NCI-H187 (cell line): ENCODE data around the gene ANKRD66.
"Not testable (repeated sequence)": the region's sequence is repeated elsewhere in the genome, so short reads cannot be mapped to it uniquely, and the experiment has no call there.

ENCODE experiments used
- DNase-seq, 2 experiments: peaks; one replicate each; lab custom pipeline; 2025; lab: John Stamatoyannopoulos, UW

ANKRD66 gene

GRCh38 chr6:46755865-46756264 lies 9.1 kb downstream of the ANKRD66 start:
- no peak for DNase-seq

DNA sequence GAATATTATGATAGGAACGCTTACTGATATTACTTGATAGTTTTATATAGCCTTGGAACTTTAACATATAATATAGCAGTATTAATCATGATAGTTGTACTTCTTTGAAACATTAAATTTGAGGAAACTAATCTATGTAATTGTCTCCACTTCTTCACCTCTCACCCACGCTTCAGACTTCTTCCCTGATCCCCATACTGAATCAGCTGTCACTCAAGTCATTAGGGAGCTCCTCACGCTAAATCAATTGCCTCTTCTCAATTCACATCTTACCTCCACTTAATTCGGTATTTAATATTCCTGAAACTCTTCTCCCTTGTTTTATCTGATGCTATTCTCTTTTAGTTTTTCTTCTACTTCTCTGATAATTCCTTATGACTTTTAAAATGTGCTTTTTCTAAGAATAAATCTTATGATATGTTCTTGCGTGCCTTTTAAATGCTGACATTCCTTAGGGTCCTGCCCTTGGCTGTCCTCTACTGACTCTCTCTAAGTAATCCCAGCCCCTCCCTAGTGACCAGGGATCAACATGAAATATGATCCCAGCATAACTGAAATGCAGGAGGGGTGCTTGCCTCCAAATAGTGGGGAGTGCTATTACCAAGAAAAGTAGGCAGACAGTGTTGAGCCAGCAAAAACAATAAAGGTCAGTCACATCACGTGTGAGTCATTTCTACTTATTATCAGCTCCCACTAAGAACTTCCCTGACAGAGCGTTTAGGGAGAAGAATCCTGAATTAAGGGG lies 9.9 kb downstream of the ANKRD66 start:
- DNase-seq: no peak

DNA sequence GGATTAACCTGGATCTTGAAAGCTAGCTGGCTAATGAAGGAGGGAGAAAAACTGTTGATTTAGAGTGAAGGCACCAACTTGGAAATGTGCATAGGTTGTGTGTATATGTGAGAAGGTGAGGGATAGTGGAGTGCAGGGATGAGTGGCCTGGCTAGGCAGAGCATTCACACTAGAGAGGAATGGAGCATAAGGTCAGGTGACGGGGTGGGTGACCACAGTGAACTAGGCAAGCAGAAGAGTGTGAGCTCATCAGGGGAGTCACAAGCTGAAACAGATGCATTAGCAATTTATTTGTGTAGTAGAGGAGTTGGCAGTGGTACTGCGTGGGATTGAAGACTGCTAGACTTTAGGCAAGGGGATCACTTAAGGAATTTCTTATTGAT lies 10.5 kb downstream of the ANKRD66 start:
- no peak for DNase-seq

DNA sequence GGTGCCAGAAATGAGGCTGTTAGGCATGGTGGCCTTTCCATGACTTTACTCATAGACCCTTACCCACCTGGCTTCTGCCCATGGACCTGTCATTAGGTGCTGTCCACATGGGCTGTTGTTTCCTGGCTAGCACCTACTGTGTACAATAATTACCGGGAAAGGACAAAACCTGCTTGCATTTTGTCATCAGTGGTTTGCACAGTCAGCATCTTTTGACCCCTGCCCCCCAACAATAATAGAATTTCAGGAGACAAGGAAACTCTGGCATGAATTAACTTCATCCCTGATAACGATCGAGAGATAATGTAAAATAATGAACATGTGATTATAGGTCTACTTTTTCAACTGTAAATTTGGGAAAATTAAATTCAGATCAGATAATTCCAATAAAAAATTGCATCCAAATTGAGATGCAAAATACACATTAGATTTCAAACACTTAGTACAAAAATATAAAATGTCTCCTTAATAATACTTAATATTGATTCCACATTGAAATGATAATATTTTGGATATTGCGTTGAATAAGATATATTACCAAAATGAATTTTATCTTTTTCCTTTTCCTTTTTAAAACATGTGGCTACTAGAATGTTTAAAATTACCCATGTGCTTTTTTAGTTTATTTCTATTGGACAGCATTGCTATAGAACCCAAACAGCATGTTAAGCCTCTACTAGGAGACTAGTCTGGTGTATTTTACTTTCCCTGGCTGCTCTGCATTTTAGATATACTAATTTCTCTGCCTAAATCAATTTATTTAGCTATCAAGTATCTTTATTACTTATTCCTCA lies 12.4 kb downstream of the ANKRD66 start:
- no peak for DNase-seq

GRCh38 chr6:46760925-46761324 lies 14.2 kb downstream of the ANKRD66 start:
- no peak for DNase-seq

DNA sequence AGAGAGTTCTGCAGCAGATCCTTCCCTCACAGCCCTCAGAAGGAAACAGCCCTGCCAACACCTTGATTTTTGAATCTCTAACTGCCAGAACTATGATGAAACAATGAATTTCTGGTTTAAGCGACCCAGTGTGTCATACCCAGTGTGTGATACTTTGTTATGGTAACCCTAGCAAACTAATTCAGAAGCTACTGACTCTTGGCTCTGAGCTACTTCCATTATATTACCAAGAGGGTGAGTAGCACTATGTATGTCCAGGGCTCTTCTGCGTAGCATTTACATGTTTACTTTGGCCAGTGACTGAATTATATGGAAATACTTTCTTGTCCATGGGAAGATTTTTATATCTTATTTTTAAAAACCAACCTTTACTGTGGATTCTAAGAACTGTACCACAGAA lies 16.7 kb downstream of the ANKRD66 start:
- no peak for DNase-seq

DNA sequence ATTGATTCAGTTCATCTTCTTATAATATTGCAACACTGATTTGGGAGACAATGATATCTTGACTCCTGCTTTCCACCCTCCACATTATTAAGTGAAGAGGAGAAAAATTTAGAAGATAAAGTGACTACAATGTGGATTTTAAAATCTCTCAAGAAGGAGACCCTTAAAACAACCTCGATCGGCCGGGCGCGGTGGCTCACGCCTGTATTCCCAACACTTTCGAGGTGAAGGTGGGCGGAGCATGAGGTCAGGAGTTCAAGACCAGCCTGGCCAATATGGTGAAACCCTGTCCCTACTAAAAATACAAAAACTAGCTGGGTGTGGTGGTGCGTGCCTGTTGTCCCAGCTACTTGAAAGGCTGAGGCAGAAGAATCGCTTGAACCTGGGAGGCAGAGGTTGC lies 17.5 kb downstream of the ANKRD66 start:
- not testable (repeated sequence) for DNase-seq

DNA sequence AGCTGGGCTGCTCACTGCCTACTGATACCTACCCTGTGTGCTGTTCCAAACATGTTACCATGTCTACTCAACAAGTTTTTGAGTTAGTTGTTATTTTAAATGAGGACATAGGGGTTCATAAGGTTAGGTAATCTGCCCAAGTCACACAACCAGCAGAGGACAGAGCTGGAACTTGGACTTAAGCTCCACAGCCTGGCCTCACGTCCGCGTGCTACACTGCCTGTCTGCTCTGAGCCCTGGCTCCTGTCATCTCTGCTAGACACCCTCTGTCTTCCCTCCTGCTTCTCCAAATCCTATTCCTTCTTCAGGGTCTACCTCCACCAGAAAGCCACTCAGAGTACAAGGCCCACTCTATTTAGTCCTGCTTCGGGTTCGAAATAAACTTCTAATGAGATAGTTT lies 18.2 kb downstream of the ANKRD66 start:
- no peak for DNase-seq

GRCh38 chr6:46772016-46772415 lies 25.3 kb downstream of the ANKRD66 start:
- no peak for DNase-seq

GRCh38 chr6:46772762-46773161 lies 26.0 kb downstream of the ANKRD66 start:
- DNase-seq: no peak

- no peak for DNase-seq
These were observed 26.6 kb downstream of the ANKRD66 start for GRCh38 chr6:46773201-46773855.

DNA sequence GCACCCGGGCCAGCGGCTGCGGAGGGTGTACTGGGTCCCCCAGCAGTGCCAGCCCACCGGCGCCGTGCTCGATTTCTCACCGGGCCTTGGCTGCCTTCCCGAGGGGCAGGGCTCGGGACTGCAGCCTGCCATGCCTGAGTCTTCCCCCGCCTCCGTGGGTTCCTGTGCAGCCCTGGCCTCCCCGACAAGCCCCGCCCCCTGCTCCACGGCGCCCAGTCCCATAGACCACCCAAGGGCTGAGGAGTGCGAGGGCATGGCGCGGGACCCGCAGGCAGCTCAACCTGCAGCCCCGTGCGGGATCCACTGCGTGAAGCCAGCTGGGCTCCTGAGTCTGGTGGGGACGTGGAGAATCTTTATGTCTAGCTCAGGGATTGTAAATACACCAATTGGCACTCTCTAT lies 28.0 kb downstream of the ANKRD66 start:
- DNase-seq: not testable (repeated sequence)

GRCh38 chr6:46776070-46776712 lies 29.5 kb downstream of the ANKRD66 start:
- DNase-seq: peak in 1 of 2 experiments; percentile 66

DNA sequence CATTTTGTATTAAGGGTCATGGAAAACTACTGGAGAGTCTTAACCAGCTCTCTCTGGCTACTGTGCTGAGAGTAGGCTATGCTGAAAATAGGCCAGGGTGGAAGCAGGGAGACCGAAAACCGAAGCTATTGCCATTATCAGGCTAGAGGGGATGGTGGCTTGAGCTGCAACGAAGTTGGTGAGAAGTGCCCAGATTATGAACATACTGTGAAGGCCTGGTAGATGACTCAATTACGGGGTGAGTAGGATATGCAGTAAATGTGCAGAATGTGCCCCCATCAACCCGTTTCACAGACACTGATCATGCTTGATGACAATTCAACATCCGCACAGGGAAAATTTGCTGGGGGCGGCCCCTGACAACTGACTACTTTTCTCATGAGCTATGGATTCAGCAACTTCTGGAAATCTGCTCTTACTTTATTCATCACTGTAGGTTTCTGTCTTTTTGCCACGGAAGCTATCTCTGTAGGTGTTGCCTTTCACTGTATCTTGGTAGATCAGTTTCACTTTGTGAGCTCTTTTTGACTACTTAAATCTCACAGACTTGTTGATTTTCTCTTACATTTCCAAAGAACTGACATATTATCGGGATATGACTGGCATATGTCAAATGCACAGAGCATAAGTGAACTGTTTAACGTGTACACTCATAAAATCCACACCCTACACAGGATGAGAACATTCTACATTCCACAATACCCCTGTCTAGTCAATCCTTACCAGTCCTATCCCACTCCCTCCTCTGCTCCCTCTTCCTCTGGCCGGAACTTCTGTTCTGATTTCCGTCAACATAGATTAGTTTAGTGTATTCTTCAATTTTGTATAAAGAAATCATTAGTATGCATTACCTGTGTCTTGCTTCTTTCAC lies 31.0 kb downstream of the ANKRD66 start:
- DNase-seq: no peak

DNA sequence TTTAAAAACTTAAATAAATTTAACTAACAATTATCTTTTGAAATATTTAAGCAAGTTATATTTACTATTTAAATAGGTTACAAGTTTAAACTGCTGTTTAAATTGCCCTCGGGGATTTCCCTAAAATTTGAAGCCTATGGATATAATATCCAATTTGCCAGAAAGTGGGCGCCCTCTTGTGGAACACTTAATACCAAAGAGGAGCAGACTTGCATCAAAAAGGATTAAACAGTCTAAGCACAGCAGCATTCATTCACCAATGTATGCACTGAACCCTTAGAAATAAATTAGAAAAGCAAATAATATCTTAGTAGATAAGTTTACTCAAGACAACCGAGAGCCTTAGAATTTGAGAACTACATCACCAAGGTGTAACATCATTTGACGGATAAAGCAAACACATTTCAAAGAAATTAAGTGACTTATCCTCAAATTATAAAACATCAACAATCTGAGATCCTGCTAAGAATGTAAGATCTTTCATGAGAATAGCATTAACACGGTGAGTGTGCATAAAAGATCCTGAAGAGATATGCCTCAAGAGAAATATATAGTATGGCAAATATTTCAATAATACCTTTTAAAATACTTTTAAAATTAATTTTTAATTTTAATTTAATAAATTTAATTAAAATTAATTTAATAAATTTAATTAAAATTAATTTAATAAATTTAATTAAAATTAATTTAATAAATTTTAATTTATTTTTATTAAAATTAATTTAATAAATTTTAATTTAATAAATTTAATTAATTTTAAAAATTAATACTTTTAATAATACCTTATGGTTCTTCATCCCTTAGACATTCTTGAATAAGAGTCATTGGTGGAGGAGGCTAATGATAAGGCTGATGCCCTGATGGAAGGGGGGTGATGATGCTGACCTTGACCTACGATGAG lies 35.0 kb downstream of the ANKRD66 start:
- peak in 1 of 2 experiments; percentile 44 for DNase-seq

DNA sequence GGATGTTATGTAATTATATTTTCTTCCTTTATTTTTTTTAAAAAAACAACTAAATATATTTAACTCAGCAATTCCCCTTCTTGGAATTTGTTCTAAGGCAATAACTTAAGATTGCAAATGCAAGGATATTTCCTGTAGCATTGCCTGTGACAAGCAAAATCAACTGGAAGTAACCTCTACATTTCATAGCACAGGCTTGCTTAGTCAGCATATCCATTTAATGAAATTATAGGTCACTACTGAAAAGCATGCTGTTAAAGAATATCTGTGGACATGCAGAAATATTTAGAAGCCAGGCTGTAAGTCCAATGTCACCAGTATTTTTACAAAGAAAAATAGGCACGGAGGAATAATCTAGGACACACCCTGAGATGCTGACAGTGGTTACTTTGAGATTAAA lies 37.8 kb downstream of the ANKRD66 start:
- no peak for DNase-seq

- no peak for DNase-seq
These were observed 41.3 kb downstream of the ANKRD66 start for GRCh38 chr6:46787871-46788540.

GRCh38 chr6:46788791-46789190 lies 42.1 kb downstream of the ANKRD66 start:
- no peak for DNase-seq

DNA sequence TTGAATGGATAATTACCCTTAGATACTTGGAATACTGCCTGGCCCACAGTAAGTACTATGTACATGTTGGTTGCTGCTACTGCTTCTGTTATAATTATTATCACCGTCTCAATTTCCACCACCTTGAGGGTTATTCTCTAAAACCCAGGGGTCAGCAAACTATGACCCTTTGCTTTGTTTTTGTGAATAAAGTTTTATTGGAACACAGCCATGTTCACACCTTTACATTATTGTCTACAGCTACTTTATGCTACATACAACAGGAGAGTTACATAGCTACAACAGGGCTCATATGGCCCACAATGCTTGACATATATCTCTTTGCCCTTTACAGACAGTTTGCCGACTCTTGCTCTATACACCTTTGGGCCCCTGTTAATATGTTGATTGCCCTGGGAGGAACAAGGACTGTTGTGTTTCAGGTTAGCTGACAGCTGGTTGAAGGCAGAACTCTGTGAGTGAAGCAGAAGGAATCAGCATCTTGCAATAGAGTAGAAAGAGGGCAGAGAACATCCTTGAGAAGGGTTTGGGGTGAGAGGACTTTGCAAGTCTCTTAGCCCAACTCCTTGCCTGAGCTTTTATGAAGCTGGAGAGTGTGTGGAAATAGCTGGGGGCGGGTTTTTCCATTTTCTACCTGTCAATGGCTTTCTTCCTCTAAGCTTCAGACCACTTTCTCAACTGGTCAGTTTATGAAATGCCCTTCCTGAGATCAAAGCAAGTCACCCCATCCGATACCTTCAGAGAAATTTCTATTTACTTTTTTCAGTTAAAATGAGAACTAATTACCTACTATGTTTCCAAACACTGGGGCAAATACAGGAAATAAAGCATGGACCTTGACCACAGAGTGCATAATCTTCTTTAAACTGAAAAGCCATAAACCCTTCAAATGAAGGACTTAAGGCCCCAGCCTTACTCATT lies 43.0 kb downstream of the ANKRD66 start:
- DNase-seq: no peak
